Measurements from ENCODE around the gene ZNF653.

- no peak for TF ChIP-seq AR (CRISPR knock-in tag; IDR thresholded peaks at IDR 0.05)
- no peak for TF ChIP-seq E2F5 (CRISPR knock-in tag; IDR thresholded peaks at IDR 0.05)
- TF ChIP-seq CTCF (IDR thresholded peaks at IDR 0.05): no peak
- TF ChIP-seq ETV6 (CRISPR knock-in tag; IDR thresholded peaks at IDR 0.05): peak; percentile 62; the same call in 1 of the 2 replicates
- TF ChIP-seq NR2C2 (CRISPR knock-in tag; IDR thresholded peaks at IDR 0.05): no peak
- peak; percentile 86 for TF ChIP-seq USF2 (CRISPR knock-in tag; IDR thresholded peaks at IDR 0.05)
- peak; percentile 74 for TF ChIP-seq NFYB (CRISPR knock-in tag; conservative IDR thresholded peaks at IDR 0.05; ENCODE audit: low read depth)
- peak; percentile 98 for TF ChIP-seq MAX (CRISPR knock-in tag; IDR thresholded peaks at IDR 0.05)
These were observed 24.8 kb upstream of the ZNF653 start for GRCh38 chr19:11530432-11530831.
